IMR-90 (cell line): ENCODE measurements around the gene SP2. TPM values are rescaled to one million over a fixed set of nuclear protein-coding genes. Genes with fewer than 3 reads are reported as not detected.

ENCODE experiments used
- ATAC-seq: fragments of 200-7000 bp; cut with Tn5 transposase; 2 replicates; pipeline ENCODE4 v1.9.1; 2020; ENCODE audit warnings: low read depth, mild to moderate bottlenecking, moderate library complexity
- BruUV-seq: library from RNA; stranded (reverse); fragments of 400-500 nt; replicated peaks from 2 replicates; lab custom pipeline; 2021; lab: Mats Ljungman, UMichigan
- CTCF ChIA-PET: fragments of 300-600 bp; formaldehyde crosslinking; extraction: SDS; loops from one replicate; lab custom pipeline; 2021; ENCODE audit warnings: antibody characterized with exemption; lab: Yijun Ruan, JAX
- POLR2A ChIA-PET: fragments of 300-600 bp; sonication (Branson Sonifier 250); formaldehyde crosslinking; loops from one replicate; lab custom pipeline; 2022; ENCODE audit warnings: antibody characterized with exemption; ENCODE audit not compliant: unreplicated experiment; lab: Charles Lee
- DNase-seq: peaks from one replicate; pipeline ENCODE4 v3.0.0; 2013
- H2AFZ ChIP-seq: replicated peaks from 2 replicates; pipeline ENCODE3; 2013; ENCODE audit warnings: low read length, mild to moderate bottlenecking; ENCODE audit not compliant: poor library complexity
- H2AK5ac ChIP-seq: 2 replicates; pipeline ENCODE4 v1.6.1; 2013; ENCODE audit warnings: low read depth, low read length, inconsistent platforms
- H2AK9ac ChIP-seq: replicated peaks from 2 replicates; pipeline ENCODE3; 2013; ENCODE audit warnings: mild to moderate bottlenecking, low read depth, low read length, moderate library complexity; ENCODE audit not compliant: poor library complexity
- H2BK120ac ChIP-seq: 2 replicates; pipeline ENCODE4 v1.6.1; 2013; ENCODE audit warnings: low read depth, low read length, inconsistent platforms
- H2BK15ac ChIP-seq: 3 replicates; pipeline ENCODE4 v1.6.1; 2013; ENCODE audit warnings: low read depth, low read length, inconsistent platforms
- H2BK20ac ChIP-seq: 2 replicates; pipeline ENCODE4 v1.6.1; 2013; ENCODE audit warnings: low read depth, mild to moderate bottlenecking, inconsistent platforms, low read length, moderate library complexity
- H2BK5ac ChIP-seq: 2 replicates; pipeline ENCODE4 v1.6.1; 2013; ENCODE audit warnings: mild to moderate bottlenecking, low read depth, low read length, inconsistent platforms; ENCODE audit not compliant: poor library complexity, severe bottlenecking
- H3K14ac ChIP-seq: replicated peaks from 2 replicates; pipeline ENCODE4 v1.6.1; 2013; ENCODE audit warnings: low read depth, low read length, inconsistent platforms
- H3K18ac ChIP-seq: 2 replicates; pipeline ENCODE4 v1.6.1; 2013; ENCODE audit warnings: low read depth, low read length, control low read depth
- H3K23ac ChIP-seq: 2 replicates; pipeline ENCODE4 v1.6.1; 2013; ENCODE audit warnings: low read depth, low read length, inconsistent platforms
- H3K27ac ChIP-seq: 2 replicates; pipeline ENCODE4 v1.5.1; 2013; ENCODE audit warnings: mild to moderate bottlenecking, control low read depth, low read length; ENCODE audit not compliant: insufficient read depth
- H3K27me3 ChIP-seq: 2 replicates; pipeline ENCODE4 v1.6.1; 2013; ENCODE audit warnings: low read length; ENCODE audit not compliant: control insufficient read depth, insufficient read depth
- H3K36me3 ChIP-seq: 2 replicates; pipeline ENCODE4 v1.6.1; 2013; ENCODE audit warnings: low read length, mixed read lengths; ENCODE audit not compliant: control insufficient read depth, insufficient read depth
- H3K4ac ChIP-seq: 2 replicates; pipeline ENCODE4 v1.6.1; 2013; ENCODE audit warnings: low read depth, low read length, inconsistent platforms
- H3K4me1 ChIP-seq: 2 replicates; pipeline ENCODE4 v1.6.1; 2013; ENCODE audit warnings: low read length, mixed read lengths; ENCODE audit not compliant: control insufficient read depth, insufficient read depth
- H3K4me2 ChIP-seq: 2 replicates; pipeline ENCODE4 v1.6.1; 2013; ENCODE audit warnings: low read depth, mild to moderate bottlenecking, control low read depth, low read length, moderate library complexity
- H3K4me3 ChIP-seq: 2 replicates; pipeline ENCODE4 v1.5.1; 2013; ENCODE audit warnings: low read depth, mild to moderate bottlenecking, control low read depth, low read length, moderate library complexity; ENCODE audit not compliant: insufficient read depth
- H3K56ac ChIP-seq: 2 replicates; pipeline ENCODE4 v1.6.1; 2013; ENCODE audit warnings: low read length, inconsistent platforms; ENCODE audit not compliant: insufficient read depth; ENCODE audit errors: extremely low read depth
- H3K79me1 ChIP-seq, 2 experiments: 2 replicates each; pipeline ENCODE4 v1.6.1; 2013; ENCODE audit warnings: low read length in 2 of 2, inconsistent platforms in 1 of 2, low read depth in 1 of 2
- H3K9ac ChIP-seq: 2 replicates; pipeline ENCODE4 v1.6.1; 2013; ENCODE audit warnings: low read depth, low read length, control low read depth
- H3K9me1 ChIP-seq: 2 replicates; pipeline ENCODE4 v1.6.1; 2013; ENCODE audit warnings: low read length, inconsistent platforms; ENCODE audit not compliant: insufficient read depth
- H3K9me3 ChIP-seq: 2 replicates; pipeline ENCODE4 v1.6.1; 2013; ENCODE audit warnings: low read length; ENCODE audit not compliant: control insufficient read depth, insufficient read depth
- H4K20me1 ChIP-seq: 2 replicates; pipeline ENCODE4 v1.6.1; 2013; ENCODE audit warnings: low read length, inconsistent platforms; ENCODE audit not compliant: insufficient read depth
- H4K5ac ChIP-seq: 2 replicates; pipeline ENCODE4 v1.6.1; 2013; ENCODE audit warnings: mild to moderate bottlenecking, low read depth, low read length, control low read depth
- H4K8ac ChIP-seq, 2 experiments: 2 replicates each; pipeline ENCODE4 v1.6.1; 2013; ENCODE audit warnings: low read depth in 2 of 2, low read length in 2 of 2, control low read depth in 1 of 2, inconsistent platforms in 1 of 2
- H4K91ac ChIP-seq: 2 replicates; pipeline ENCODE4 v1.6.1; 2013; ENCODE audit warnings: low read depth, low read length, inconsistent platforms; ENCODE audit not compliant: insufficient read depth
- FOS ChIP-seq: fragments of 150-350 bp; IDR thresholded peaks from 2 replicates; pipeline ENCODE4 v1.6.1; 2016; ENCODE audit warnings: low read depth, low read length
- MAFK ChIP-seq: IDR thresholded peaks from 2 replicates; pipeline ENCODE4 v1.6.1; 2012; ENCODE audit warnings: low read depth, low read length, improper control_type of control experiment
- MAZ ChIP-seq: IDR thresholded peaks from 2 replicates; pipeline ENCODE4 v1.6.1; 2012; ENCODE audit warnings: low read depth, mild to moderate bottlenecking, low read length, improper control_type of control experiment, moderate library complexity, borderline replicate concordance
- POLR2A ChIP-seq: IDR thresholded peaks from 2 replicates; pipeline ENCODE4 v1.6.1; 2012; ENCODE audit warnings: mild to moderate bottlenecking, low read depth, low read length
- WGBS, 2 experiments: methylation state at CpG; one replicate each; pipeline versions ENCODE4 v1.1.5 to v1.1.7; 2013; ENCODE audit warnings: missing lambda C conversion rate in 2 of 2; ENCODE audit not compliant: insufficient read length in 1 of 2; ENCODE audit errors: extremely low coverage in 2 of 2; 5-methylcytosine and 5-hydroxymethylcytosine counted together
- dilution Hi-C: fragments of 300-500 bp; cut with HindIII; formaldehyde crosslinking; loops from one replicate; pipeline ENCODE4 v1.14.3; 2018; ENCODE audit warnings: low sequenced_read_pairs; ENCODE audit not compliant: unreplicated experiment
- in situ Hi-C: fragments of 300-500 bp; cut with MboI; formaldehyde crosslinking; loops from 3 replicates; pipeline ENCODE4 v1.14.3; 2019; ENCODE audit warnings: low sequenced_read_pairs, inconsistent platforms, mixed read lengths
- intact Hi-C: fragments of 100-400 bp; cut with micrococcal nuclease; formaldehyde crosslinking; loops from 2 replicates; pipeline ENCODE4 v1.10.0; 2022
- polyA plus RNA-seq, 3 experiments: library from polyadenylated mRNA; depleted of rRNA; stranded (reverse); fragments of >200 nt; gene quantifications; 2 replicates each; pipeline ENCODE4 v1.2.3, GENCODE V29; 2012; ENCODE audit warnings: low replicate concordance in 1 of 3
- total RNA-seq: library from RNA; depleted of rRNA; stranded (reverse); fragments of >200 nt; gene quantifications from 2 replicates; pipeline ENCODE4 v1.2.3, GENCODE V29; 2012

The SP2 gene
- total and polyA plus RNA-seq, 2 of the 4 experiments (the other 2 are of a cell fraction): 0.72 to 13.8 TPM

DNA sequence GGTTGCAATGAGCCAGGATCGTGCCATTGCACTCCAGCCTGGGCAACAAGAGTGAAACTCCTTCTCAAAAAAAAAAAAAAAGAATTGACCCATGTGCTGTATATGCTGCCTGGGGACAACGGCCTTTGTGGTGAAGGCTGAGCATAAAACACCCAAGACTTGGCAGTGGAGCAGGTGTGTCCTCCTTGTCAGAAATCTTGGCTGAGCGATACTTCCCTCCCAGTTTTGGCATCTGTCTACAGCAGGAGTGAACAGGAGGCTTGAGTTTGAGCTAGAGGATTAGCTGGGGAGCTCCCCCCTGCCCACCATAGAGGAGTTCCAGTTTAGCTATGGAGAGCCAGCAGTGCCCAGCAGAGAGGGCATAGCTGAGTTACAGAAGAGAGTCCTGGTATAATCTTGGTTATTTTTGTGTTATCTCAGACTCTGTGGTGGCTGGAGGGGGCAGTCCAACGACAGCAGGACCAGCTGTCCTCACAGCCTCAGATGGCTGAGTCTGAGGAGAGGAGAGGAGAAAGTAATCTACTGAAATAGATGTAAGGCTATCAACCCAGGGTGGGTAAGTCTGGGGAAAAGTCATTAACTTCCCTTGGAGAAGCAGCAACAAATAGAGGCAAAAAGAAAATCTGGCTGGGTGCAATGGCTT is 18.4 kb downstream of the SP2 start:
- no peak overlapping the region for H3K27ac ChIP-seq
- H2AFZ ChIP-seq: no peak overlapping the region
- BruUV-seq: no TSS peak
- H3K9ac ChIP-seq: no peak overlapping the region
- H4K5ac ChIP-seq: no peak overlapping the region
- dilution Hi-C loops (no loop called here), in situ Hi-C loops (no loop called here), intact Hi-C loops (no loop called here)
- H3K9me1 ChIP-seq: 0 out of 2 replicates have a peak, but pooled peaks cover 3% of the 10 kb centered on the region
- no peak overlapping the region; the same call in 1 of the 2 replicates for H2AK5ac ChIP-seq
- H3K36me3 ChIP-seq: peaks cover 11% of the 10 kb centered on the region
- H2AK9ac ChIP-seq: no peak overlapping the region
- H3K23ac ChIP-seq: no peak overlapping the region
- H4K91ac ChIP-seq: no peak overlapping the region
- H3K27me3 ChIP-seq: no peaks in the 10 kb centered on the region
- H3K4me3 ChIP-seq: no peak overlapping the region
- no peak overlapping the region for H3K56ac ChIP-seq
- H2BK15ac ChIP-seq: no peak overlapping the region
- TF ChIP-seq MAFK (no peak), POLR2A (no peak), FOS (no peak), MAZ (no peak)
- H2BK5ac ChIP-seq: no peak overlapping the region
- POLR2A ChIA-PET: no interaction called here
- 17% methylated on average over 1 of the region's 4 CpGs; no CpG with 5 or more reads in 1 of the 2 experiments for WGBS, 2 experiments
- H3K4ac ChIP-seq: no peak overlapping the region
- no peak overlapping the region for H2BK120ac ChIP-seq
- no peak overlapping the region for H3K14ac ChIP-seq
- H3K18ac ChIP-seq: no peak overlapping the region
- H4K8ac ChIP-seq: no peak overlapping the region
- H4K20me1 ChIP-seq: no peaks in the 10 kb centered on the region
- H3K9me3 ChIP-seq: no peaks in the 10 kb centered on the region
- H3K4me2 ChIP-seq: no peak overlapping the region
- DNase-seq (no peak), ATAC-seq (no peak)
- no peak overlapping the region for H2BK20ac ChIP-seq
- H3K4me1 ChIP-seq: no peaks in the 10 kb centered on the region
- CTCF ChIA-PET: no interaction called here
- H3K79me1 ChIP-seq: peaks cover 20 to 28% of the 10 kb centered on the region in 2 experiments
